Endothelial cell of umbilical vein (primary cell): Measurements from ENCODE around the gene ATP5MK. TPM values are rescaled to one million over a fixed set of nuclear protein-coding genes. Genes with fewer than 3 reads are reported as not detected.

Experiments used
- BruUV-seq: library from RNA; stranded (reverse); fragments of 400-500 nt; replicated peaks from 2 replicates; lab custom pipeline; 2021; lab: Mats Ljungman, UMichigan
- CTCF ChIA-PET: fragments of 300-600, 350-600 bp; sonication (Branson Sonifier 250); formaldehyde crosslinking; loops from one replicate; lab custom pipeline; 2021; ENCODE audit warnings: antibody characterized with exemption, inconsistent platforms; lab: Charles Lee
- POLR2A ChIA-PET: fragments of 300-600, 350-600 bp; sonication (Branson Sonifier 250); formaldehyde crosslinking; loops from one replicate; lab custom pipeline; 2021; ENCODE audit warnings: antibody characterized with exemption, inconsistent platforms; lab: Charles Lee
- DNase-seq: peaks from one replicate; pipeline ENCODE4 v3.0.0-alpha.2; 2011; ENCODE audit warnings: low read depth, low spot score
- FAIRE-seq: peaks from 2 replicates; lab custom pipeline; 2011; peaks lifted over from hg19 to GRCh38; lab: Jason Lieb, UNC
- H2AFZ ChIP-seq: 2 replicates; pipeline ENCODE4 v1.6.0; 2012; ENCODE audit warnings: low read depth, low read length, control low read depth, inconsistent platforms
- H3K27ac ChIP-seq: 2 replicates; pipeline ENCODE4 v1.5.1; 2011; ENCODE audit warnings: low read depth, mild to moderate bottlenecking, control low read depth, low read length, moderate library complexity; ENCODE audit not compliant: insufficient read depth
- H3K27me3 ChIP-seq, 2 experiments: 2 replicates each; pipeline versions ENCODE4 v1.6.0 to v1.6.1; 2011; ENCODE audit warnings: low read length in 2 of 2, mixed read lengths in 1 of 2; ENCODE audit not compliant: control insufficient read depth in 2 of 2, insufficient read depth in 2 of 2
- H3K36me3 ChIP-seq, 2 experiments: 2 replicates in 1 of 2; 3 replicates in 1 of 2; pipeline ENCODE4 v1.5.1; 2011; ENCODE audit warnings: low read length in 2 of 2, mild to moderate bottlenecking in 1 of 2, moderate library complexity in 1 of 2; ENCODE audit not compliant: control insufficient read depth in 2 of 2, insufficient read depth in 2 of 2; ENCODE audit errors: extremely low read depth in 1 of 2
- H3K4me1 ChIP-seq: 3 replicates; pipeline ENCODE4 v1.5.1; 2011; ENCODE audit warnings: mild to moderate bottlenecking, low read length; ENCODE audit not compliant: control insufficient read depth, insufficient read depth; ENCODE audit errors: extremely low read depth
- H3K4me2 ChIP-seq: 2 replicates; pipeline ENCODE4 v1.6.1; 2011; ENCODE audit warnings: low read length, control low read depth, mixed read lengths; ENCODE audit not compliant: insufficient read depth
- H3K4me3 ChIP-seq, 3 experiments: fragments of 200-600 bp in 1 of 3; sonication (generic), shearing (Covaris generic) in 1 of 3; replicated peaks in 1 of 3; 2 replicates each; pipeline ENCODE4 v1.5.1; 2011 to 2016; ENCODE audit warnings: control low read depth in 3 of 3, low read length in 3 of 3, mild to moderate bottlenecking in 2 of 3, inconsistent platforms in 1 of 3, low read depth in 1 of 3, moderate library complexity in 1 of 3; ENCODE audit not compliant: insufficient read depth in 1 of 3
- H3K79me2 ChIP-seq: 2 replicates; pipeline ENCODE4 v1.6.0; 2012; ENCODE audit warnings: low read length, inconsistent platforms; ENCODE audit not compliant: control insufficient read depth, insufficient read depth
- H3K9ac ChIP-seq: replicated peaks from 2 replicates; pipeline ENCODE3; 2011; ENCODE audit warnings: low read length, control low read depth; ENCODE audit not compliant: insufficient read depth; ENCODE audit errors: extremely low read depth
- H3K9me1 ChIP-seq: replicated peaks from 3 replicates; pipeline ENCODE4 v1.6.0; 2011; ENCODE audit warnings: mild to moderate bottlenecking, low read length; ENCODE audit not compliant: control insufficient read depth, insufficient read depth; ENCODE audit errors: extremely low read depth
- H3K9me3 ChIP-seq: replicated peaks from 2 replicates; pipeline ENCODE4 v1.5.1; 2012; ENCODE audit warnings: low read length, inconsistent platforms; ENCODE audit not compliant: control insufficient read depth, insufficient read depth
- H4K20me1 ChIP-seq: replicated peaks from 2 replicates; pipeline ENCODE3; 2011; ENCODE audit warnings: mild to moderate bottlenecking, low read length; ENCODE audit not compliant: control insufficient read depth, insufficient read depth; ENCODE audit errors: extremely low read depth
- EZH2 ChIP-seq: IDR thresholded peaks from 2 replicates; pipeline ENCODE4 v1.6.1; 2012; ENCODE audit warnings: borderline replicate concordance, low read depth, mild to moderate bottlenecking, moderate library complexity, low read length, inconsistent platforms; ENCODE audit not compliant: severe bottlenecking
- FOS ChIP-seq: IDR thresholded peaks from 2 replicates; pipeline ENCODE4 v1.6.1; 2011; ENCODE audit warnings: mild to moderate bottlenecking, low read length, moderate library complexity, borderline replicate concordance; ENCODE audit not compliant: insufficient read depth
- GATA2 ChIP-seq: IDR thresholded peaks from 2 replicates; pipeline ENCODE4 v1.7.0; 2011; ENCODE audit warnings: low read depth, mild to moderate bottlenecking, moderate library complexity, mixed read lengths, low read length; ENCODE audit not compliant: insufficient read length, insufficient read depth
- JUN ChIP-seq: IDR thresholded peaks from 2 replicates; pipeline ENCODE4 v1.6.1; 2011; ENCODE audit warnings: borderline replicate concordance, low read depth; ENCODE audit not compliant: insufficient read length, insufficient read depth
- MYC ChIP-seq: IDR thresholded peaks from one replicate; pipeline ENCODE4 v1.6.1; 2011; ENCODE audit warnings: mild to moderate bottlenecking, low read depth, low read length
- POLR2A ChIP-seq: IDR thresholded peaks from 2 replicates; pipeline ENCODE4 v1.6.1; 2012; ENCODE audit warnings: low read depth, mild to moderate bottlenecking, control low read depth, low read length
- POLR2AphosphoS5 ChIP-seq: IDR thresholded peaks from 2 replicates; pipeline ENCODE4 v1.6.1; 2012; ENCODE audit warnings: low read depth, mild to moderate bottlenecking, control low read depth, low read length, moderate library complexity; ENCODE audit not compliant: insufficient read depth
- dilution Hi-C: fragments of 300-500 bp; cut with MboI; formaldehyde crosslinking; loops from one replicate; pipeline ENCODE4 v1.15.0; 2019; ENCODE audit warnings: low sequenced_read_pairs; ENCODE audit not compliant: extremely low pct_ligation_motif_present
- intact Hi-C: fragments of 100-400 bp; cut with micrococcal nuclease; formaldehyde crosslinking; loops from one replicate; pipeline ENCODE4 v1.10.0; 2022
- polyA plus RNA-seq, 4 experiments: library from polyadenylated mRNA; depleted of rRNA in 3 of 4; stranded (reverse) in 3 of 4; unstranded in 1 of 4; fragments of >200 nt; gene quantifications; 2 replicates each; pipeline versions ENCODE4 v1.2.1 to v1.2.3, GENCODE V29; 2011 to 2012; ENCODE audit warnings: missing spikeins in 1 of 4
- total RNA-seq: library from RNA; stranded (reverse); gene quantifications from 2 replicates; pipeline ENCODE4 v1.2.3, GENCODE V29; 2021
- TF ChIP-seq, protein P1 (sequence below), 2 donors: IDR thresholded peaks; 1 replicate in 1 of 2; 2 replicates in 1 of 2; pipeline ENCODE4 v1.5.1; 2011; ENCODE audit warnings: low read length in 2 of 2, mild to moderate bottlenecking in 2 of 2, moderate library complexity in 2 of 2, control low read depth in 1 of 2, inconsistent platforms in 1 of 2, low read depth in 1 of 2; ENCODE audit not compliant: insufficient read depth in 1 of 2; ENCODE audit errors: extremely low read depth in 1 of 2
- TF ChIP-seq, protein P2 (sequence below): IDR thresholded peaks from 2 replicates; pipeline ENCODE4 v1.6.1; 2011; ENCODE audit not compliant: insufficient read depth, insufficient read length

The ATP5MK gene
- total and polyA plus RNA-seq, 2 donors (not counting 3 experiments of a cell fraction or from before 2014, with no cell fraction given), result 295 to 407 TPM

DNA sequence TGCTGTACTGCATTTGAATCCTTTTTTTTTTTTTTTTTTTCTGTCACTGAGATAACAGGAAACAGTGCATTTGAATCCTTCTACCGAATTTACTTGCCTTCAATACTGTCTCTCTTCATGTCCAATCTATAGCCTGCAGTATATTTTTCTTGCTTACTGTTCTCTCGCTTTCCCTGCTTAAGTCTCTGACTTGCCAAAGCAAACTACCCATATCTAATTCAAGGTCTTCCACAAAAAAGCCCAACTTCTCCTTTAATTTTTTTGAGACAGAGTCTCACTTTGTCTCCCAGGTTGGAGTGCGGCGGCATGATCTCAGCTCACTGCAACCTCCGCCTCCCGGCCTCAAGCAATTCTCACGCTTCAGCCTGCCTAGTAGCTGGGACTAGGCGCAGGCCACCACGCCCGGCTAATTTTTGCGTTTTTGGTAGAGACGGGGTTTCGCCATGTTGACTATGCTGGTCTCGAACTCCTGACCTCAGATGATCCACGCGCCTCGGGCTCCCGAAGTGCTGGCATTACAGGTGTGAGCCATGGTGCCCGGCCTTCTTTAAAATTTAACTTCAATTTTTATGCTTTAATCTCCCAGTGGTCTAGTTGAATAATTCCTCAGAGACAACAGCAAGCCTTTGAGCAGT is 1.0 kb upstream of the ATP5MK start:
- ChIA-PET CTCF (interaction anchor here (1.0 to 1.9 kb wide), 3 partner anchors 8 to 480 kb away, joined by 3 to 5 read pairs (median 4); partner anchors contain the start of gene CNNM2), POLR2A (no interaction called here)
- no peaks in the 10 kb centered on the region for H3K9me1 ChIP-seq
- peak overlapping the region; percentile 8 for H3K27ac ChIP-seq
- no peak for DNase-seq
- peak overlapping the region; percentile 70 for H2AFZ ChIP-seq
- intact Hi-C loops (no loop called here), dilution Hi-C loops (no loop called here)
- H4K20me1 ChIP-seq, result no peaks in the 10 kb centered on the region
- H3K9ac ChIP-seq, result peak overlapping the region; percentile 80
- H3K9me3 ChIP-seq, result no peaks in the 10 kb centered on the region
- H3K79me2 ChIP-seq, result peaks cover 62% of the 10 kb centered on the region
- H3K27me3 ChIP-seq, result no peaks in the 10 kb centered on the region
- peak overlapping the region; percentile 72 for H3K4me2 ChIP-seq
- peak overlapping the region; percentile 65 to 89 (median 81) for H3K4me3 ChIP-seq
- BruUV-seq, result no TSS peak
- peaks cover 5 to 12% of the 10 kb centered on the region in 2 experiments for H3K36me3 ChIP-seq
- no peak for FAIRE-seq
- TF ChIP-seq, protein P1, sequence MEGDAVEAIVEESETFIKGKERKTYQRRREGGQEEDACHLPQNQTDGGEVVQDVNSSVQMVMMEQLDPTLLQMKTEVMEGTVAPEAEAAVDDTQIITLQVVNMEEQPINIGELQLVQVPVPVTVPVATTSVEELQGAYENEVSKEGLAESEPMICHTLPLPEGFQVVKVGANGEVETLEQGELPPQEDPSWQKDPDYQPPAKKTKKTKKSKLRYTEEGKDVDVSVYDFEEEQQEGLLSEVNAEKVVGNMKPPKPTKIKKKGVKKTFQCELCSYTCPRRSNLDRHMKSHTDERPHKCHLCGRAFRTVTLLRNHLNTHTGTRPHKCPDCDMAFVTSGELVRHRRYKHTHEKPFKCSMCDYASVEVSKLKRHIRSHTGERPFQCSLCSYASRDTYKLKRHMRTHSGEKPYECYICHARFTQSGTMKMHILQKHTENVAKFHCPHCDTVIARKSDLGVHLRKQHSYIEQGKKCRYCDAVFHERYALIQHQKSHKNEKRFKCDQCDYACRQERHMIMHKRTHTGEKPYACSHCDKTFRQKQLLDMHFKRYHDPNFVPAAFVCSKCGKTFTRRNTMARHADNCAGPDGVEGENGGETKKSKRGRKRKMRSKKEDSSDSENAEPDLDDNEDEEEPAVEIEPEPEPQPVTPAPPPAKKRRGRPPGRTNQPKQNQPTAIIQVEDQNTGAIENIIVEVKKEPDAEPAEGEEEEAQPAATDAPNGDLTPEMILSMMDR (IDR thresholded peaks at IDR 0.05; ENCODE audit: extremely low read depth in 1 of 2, insufficient read depth in 1 of 2, low read depth in 1 of 2, low read length in 2 of 2), result no peak
- TF ChIP-seq EZH2, result no peak
- no peak for TF ChIP-seq GATA2
- no peak for TF ChIP-seq FOS
- TF ChIP-seq, protein P2, sequence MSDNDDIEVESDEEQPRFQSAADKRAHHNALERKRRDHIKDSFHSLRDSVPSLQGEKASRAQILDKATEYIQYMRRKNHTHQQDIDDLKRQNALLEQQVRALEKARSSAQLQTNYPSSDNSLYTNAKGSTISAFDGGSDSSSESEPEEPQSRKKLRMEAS, result no peak
- TF ChIP-seq MYC, result no peak
- TF ChIP-seq POLR2AphosphoS5, result no peak
- TF ChIP-seq POLR2A, result no peak
- no peak for TF ChIP-seq JUN
- H3K4me1 ChIP-seq, result peaks cover 16% of the 10 kb centered on the region
